GM21723 (cell line): ENCODE measurements around the gene MRPL17.
"Not testable (repeated sequence)": the region's sequence is repeated elsewhere in the genome, so short reads cannot be mapped to it uniquely, and the experiment has no call there.

ENCODE experiments used
- ATAC-seq: cut with Tn5 transposase; IDR thresholded peaks from one replicate; pipeline ENCODE4 v1.9.1; 2021; ENCODE audit warnings: mild to moderate bottlenecking, moderate library complexity; ENCODE audit not compliant: unreplicated experiment

The MRPL17 gene

GRCh38 chr11:6682936-6683861 is at the start of gene MRPL17:
Gene MRPL17 (minus strand): TSS chr11:6683340. CDS start chr11:6683296, 44 bp downstream.
- ATAC-seq: peak; percentile 94

- ATAC-seq: no peak
Observed at GRCh38 chr11:6727971-6728760, 45.0 kb upstream of the MRPL17 start.

GRCh38 chr11:6725386-6725896 is 42.3 kb upstream of the MRPL17 start:
- ATAC-seq: no peak

DNA sequence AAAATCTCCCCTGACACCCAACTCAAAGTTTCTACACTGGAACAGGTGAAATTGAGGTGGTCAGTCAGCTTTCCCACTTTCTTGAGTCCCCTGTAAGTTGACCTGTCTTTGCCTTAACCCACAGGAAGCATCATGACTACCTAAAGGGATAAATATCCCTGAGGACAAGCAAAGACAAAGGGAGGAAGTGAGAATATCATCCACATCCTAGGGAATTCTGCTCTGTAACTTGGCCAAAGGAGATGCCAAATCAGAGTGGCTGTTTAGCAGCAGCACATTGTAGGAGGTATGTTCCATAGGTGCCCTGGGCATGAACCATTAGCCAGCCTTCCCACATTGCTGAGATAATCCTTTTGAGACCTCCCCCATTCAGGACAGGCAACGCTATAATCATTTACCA is 40.9 kb upstream of the MRPL17 start:
- ATAC-seq: no peak

- ATAC-seq: no peak
Observed at GRCh38 chr11:6721343-6721742, 38.2 kb upstream of the MRPL17 start.

DNA sequence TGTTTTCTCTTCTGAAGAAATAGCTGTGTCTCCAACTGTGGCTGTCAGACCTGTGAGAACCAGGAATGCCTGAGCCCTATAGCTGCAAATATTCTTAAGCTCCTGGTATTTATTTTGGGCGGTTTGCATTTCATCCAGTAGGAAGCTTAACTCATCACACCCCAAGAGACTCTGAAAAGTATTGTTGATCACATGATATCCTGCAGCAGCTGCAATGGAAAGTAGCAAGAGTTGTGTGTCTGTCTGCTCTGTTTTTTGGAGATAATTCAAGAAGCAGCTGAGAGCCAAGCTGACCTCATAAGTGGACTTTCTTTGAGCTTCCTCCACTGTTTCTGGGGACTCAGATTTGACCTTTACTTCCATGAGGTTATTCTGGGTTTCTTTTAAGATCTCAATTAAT is 36.4 kb upstream of the MRPL17 start:
- ATAC-seq: no peak

DNA sequence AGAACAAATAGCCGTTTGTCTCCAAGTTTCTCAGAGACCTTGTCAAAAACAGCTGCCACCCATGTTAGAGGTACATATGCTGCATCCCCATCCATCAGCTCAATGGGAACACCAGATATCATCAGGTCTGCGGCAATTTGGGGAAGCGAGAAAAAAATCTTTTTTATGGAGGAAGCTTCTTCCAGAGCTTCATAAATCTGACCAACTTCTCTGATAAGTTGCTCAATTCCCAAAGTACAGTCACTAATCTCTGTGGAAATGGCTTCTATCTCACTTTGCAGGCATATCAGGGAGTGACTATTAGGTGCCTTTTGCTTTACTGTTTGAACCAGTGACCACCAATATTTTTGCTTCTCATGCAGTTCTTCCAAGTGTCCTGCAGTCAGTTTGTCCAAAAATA is 34.3 kb upstream of the MRPL17 start:
- ATAC-seq: no peak

- not testable (repeated sequence) for ATAC-seq
Observed at GRCh38 chr11:6711552-6711951, 28.4 kb upstream of the MRPL17 start.

DNA sequence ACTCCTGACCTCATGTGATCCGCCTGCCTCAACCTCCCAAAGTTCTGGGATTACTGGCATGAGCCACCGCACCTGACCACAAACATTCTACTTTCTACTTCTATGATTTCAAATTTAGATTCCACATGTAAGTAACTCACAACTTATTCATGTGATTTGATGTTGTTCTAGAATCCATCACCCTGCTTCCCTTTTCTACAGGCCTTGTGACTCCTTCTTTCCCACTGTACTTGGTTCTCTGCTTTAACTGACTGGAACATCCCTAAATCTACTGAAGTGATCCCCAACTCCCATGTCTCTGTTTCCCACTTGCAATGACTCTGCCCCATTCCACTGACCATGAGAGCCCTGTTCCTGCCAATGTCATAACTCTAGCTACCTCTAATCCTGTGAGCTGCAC is 25.7 kb upstream of the MRPL17 start:
- ATAC-seq: no peak

- ATAC-seq: peak; percentile 67
Observed at GRCh38 chr11:6705905-6706535, 22.9 kb upstream of the MRPL17 start.

GRCh38 chr11:6703247-6704063 is 20.3 kb upstream of the MRPL17 start:
- ATAC-seq: peak; percentile 50

DNA sequence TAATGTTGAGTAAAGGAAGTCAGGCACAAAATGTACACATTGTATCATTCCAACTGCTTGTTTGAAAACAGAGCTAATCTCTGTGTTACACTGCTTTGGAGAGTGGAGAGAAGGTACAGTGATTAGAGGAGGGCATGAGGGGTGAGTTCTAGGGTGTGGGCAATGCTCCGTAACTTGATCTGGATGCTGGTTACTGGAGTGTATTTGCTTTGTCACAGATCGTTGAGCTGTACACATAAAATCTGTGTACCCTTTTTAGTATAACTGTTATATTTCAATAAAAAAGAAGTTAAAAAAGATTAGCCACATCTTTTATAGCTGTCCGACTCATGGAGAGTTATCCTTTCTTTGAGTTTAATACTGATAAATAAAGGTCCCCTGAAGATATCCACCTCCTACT is 18.8 kb upstream of the MRPL17 start:
- not testable (repeated sequence) for ATAC-seq

DNA sequence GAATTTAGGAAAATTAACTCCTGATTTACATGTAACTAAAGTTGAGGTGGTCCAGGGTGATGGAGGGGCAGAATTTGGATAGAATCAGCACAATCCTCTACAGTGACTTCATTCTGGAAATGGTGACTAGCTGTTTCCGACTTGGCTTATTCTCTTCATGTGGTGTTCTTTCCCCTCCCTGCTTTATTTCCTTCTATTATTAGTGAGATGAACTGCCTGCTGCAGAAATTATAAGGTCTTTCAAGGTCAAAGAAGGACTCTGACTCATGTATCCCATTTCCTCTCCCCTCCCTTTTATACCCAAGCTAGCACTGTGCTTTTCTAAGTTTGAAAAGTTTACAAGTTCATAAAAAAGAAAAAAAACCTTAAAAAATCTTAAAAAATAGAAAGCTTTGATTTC is 12.2 kb upstream of the MRPL17 start:
- ATAC-seq: no peak

DNA sequence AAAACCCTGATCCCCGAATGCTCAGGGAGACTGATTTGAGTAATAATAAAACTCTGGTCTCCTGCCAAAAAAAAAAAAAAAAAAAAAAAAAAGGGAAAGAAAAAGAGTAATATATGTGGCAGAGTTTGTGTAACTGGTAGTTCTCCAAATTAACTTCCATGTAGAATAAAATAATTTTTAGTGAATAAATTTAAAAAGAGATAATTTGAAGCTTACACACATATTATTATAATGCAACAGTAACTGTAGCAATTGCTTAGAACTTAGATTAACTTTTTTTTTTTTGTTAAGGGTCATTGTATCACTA is 11.0 kb upstream of the MRPL17 start:
- ATAC-seq: no peak

DNA sequence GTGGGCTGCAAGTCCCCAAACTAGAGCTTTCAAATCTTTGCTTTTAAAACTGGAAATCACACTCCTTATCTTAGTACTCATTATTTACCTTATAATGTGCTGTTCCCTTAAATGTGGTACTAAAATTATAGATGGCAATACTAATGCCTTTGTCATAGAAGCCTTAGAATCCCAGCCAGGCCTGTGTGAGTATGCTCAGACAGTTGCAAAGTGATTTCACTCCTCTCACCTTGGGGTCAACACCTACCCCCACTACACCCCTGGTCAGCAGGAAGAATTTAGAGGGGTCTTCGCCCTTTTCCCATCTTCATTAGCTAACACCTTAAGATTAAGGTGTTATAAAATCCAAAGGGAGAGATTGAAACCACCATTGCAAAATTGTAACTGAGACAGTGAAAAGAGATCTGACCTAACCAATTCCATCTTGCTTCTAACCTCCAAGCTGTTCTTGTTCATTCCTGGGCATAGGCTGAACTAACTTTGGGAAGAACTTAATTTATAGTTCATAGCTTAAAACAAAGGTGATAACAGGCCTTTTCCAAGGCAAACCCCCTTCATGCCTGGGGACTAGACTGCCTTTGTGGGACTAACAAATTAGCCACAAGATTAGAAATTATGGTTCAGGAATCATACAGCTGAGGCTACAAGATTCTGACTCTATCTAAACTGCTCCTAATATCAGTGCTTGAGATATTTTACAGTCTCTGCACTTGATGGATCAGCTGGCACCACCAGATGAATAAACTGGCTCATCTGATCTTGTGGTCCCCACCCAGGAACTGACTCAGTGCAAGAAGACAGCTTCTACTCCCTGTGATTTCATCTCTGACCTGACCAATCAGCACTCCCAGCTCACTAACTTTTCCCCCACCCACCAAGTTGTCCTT is 10.4 kb upstream of the MRPL17 start:
- no peak for ATAC-seq

DNA sequence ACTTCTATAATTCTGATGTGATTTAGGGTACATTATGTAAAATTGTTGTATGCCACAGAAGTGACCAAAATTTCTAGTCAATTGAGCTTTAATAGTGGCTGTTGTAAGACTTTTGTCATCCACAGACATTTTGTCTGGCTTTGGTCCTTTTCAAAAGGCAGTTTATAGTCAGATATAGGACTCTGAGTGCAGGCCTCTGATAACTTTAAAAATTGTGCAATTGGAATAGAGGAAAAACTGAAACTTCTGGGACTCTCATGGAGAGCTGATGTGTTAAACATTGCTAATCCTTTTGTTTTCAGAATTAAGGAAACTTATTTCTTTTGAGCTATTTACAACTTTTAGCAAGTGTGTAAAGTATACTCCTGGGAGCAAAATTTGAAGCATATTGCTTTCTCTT is 9.0 kb upstream of the MRPL17 start:
- ATAC-seq: no peak

- ATAC-seq: not testable (repeated sequence)
Observed at GRCh38 chr11:6690431-6691132, 7.4 kb upstream of the MRPL17 start.

DNA sequence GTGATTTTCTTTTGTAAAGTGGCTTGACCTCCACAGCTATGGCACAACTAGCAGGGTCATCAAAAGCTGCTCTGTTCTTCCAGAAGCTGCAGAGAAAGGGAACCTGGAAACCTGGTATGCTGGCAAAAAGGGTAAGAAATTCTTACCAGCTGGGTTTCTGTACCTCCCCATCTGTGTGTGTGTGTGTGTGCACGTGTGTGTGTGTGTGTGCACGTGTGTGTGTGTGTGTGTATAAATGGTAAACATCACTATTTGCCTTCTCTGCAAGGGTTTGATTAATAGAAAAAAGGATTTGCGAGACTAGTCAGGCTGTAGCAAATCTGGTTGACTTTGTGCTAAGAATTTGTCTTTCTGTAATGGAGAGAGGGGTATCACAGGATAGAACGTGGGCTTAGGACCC is 4.7 kb upstream of the MRPL17 start:
- ATAC-seq: no peak

GRCh38 chr11:6686006-6686405 is 2.9 kb upstream of the MRPL17 start:
- ATAC-seq: no peak
